ENCODE data around the gene U2AF2.

DNA sequence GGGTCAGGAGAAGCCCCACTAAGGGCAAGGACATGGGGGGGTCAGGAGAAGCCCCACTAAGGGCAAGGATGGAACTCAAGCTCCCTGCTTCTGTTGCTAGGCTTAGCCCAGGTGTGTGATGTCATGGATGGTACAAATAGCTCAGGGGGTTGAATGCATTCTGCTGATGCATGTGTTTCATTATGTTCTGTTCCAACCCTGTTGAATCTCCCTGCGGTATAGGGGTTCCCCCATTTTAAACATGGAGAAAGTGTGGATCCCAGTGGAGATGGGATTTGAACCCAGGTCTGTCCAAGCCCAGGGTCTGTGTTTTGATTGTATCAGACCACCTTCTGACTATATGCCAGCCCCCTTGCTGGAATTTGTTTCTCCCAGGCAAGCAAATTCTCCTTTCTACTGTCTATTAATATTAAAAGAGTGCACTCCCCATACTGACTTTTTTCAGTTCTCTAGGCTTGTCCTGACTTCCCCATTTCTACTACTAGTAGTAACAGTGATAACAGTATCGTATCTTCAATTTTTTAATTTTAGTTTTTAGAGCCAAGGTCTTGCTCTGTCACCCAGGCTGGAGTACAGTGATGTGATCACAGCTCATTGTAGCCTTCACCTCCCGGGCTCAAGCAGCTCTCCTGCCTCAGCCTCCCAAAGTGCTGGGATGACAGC lies 42.7 kb upstream of the U2AF2 start:
- TF ChIP-seq, protein P1, sequence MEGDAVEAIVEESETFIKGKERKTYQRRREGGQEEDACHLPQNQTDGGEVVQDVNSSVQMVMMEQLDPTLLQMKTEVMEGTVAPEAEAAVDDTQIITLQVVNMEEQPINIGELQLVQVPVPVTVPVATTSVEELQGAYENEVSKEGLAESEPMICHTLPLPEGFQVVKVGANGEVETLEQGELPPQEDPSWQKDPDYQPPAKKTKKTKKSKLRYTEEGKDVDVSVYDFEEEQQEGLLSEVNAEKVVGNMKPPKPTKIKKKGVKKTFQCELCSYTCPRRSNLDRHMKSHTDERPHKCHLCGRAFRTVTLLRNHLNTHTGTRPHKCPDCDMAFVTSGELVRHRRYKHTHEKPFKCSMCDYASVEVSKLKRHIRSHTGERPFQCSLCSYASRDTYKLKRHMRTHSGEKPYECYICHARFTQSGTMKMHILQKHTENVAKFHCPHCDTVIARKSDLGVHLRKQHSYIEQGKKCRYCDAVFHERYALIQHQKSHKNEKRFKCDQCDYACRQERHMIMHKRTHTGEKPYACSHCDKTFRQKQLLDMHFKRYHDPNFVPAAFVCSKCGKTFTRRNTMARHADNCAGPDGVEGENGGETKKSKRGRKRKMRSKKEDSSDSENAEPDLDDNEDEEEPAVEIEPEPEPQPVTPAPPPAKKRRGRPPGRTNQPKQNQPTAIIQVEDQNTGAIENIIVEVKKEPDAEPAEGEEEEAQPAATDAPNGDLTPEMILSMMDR (IDR thresholded peaks at IDR 0.05 in 4 of 5, conservative IDR thresholded peaks at IDR 0.05 in 1 of 5), result no peak
- no peak for TF ChIP-seq POLR2A (IDR thresholded peaks at IDR 0.05)

Measured in gastrocnemius medialis (tissue), 4 donors.